ENCODE measurements around the gene SH3BGRL3. TPM values are rescaled to one million over a fixed set of nuclear protein-coding genes. Genes with fewer than 3 reads are reported as not detected.
"Not testable (repeated sequence)": the region's sequence is repeated elsewhere in the genome, so short reads cannot be mapped to it uniquely, and the experiment has no call there.

SH3BGRL3 gene
- polyA plus RNA-seq, 1 donor, result 44.5 TPM

DNA sequence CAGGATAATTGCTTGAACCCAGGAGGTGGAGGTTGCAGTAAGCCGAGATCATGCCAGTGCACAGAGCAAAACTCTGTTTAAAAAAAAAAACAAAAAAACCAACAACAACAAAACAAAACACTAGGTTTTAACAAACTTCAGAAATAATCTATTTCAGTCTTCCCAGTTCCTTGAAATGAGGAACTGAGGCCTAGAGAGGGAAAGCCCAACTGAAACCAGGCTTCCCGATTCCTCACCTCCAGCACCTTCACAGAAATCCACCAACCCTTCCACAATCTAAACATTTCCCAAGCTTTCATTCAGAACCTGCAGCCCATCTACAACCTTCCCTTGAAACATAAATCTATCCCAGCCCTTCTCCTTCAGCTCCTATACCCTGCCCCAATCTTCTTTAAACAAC lies 37.3 kb downstream of the SH3BGRL3 start:
- no peak for DNase-seq (ENCODE audit: low read depth)

DNA sequence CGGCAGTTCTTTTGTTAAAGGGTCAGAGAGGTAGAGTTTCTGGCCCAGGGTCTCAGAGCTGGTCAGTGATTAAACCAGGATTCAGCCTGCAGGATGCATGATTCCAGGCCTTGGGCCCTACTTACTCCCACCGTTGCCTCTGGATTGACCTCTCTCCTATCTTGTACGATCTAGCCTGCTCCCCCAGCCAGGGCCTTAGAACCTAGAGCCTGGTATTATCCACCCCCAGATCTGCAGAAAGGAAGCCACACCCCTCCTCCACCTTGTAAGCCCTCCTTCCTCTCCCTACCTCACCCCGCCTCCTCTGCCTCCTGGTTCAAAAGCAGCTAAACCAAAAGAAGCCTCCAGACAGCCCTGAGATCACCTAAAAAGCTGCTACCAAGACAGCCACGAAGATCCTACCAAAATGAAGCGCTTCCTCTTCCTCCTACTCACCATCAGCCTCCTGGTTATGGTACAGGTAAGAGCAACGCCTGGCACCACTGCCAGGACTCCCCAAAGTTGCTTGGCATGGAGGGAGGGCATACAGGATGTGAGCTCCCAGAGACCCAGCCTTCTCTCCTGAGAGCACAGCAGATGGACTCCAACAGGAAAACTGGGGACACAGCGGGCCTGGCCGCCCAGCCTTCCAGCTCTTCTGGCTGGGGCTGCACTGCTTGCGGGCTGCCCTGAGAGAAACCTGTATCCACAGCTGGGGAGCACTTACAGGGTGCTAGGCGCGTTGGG lies 37.9 kb downstream of the SH3BGRL3 start, which contains the start of gene CD52:
Gene CD52 (plus strand): TSS at position 347 of the 726 bp plus-strand sequence. CDS start 60 bp downstream, at position 407.
- DNase-seq (ENCODE audit: low read depth), result no peak

DNA sequence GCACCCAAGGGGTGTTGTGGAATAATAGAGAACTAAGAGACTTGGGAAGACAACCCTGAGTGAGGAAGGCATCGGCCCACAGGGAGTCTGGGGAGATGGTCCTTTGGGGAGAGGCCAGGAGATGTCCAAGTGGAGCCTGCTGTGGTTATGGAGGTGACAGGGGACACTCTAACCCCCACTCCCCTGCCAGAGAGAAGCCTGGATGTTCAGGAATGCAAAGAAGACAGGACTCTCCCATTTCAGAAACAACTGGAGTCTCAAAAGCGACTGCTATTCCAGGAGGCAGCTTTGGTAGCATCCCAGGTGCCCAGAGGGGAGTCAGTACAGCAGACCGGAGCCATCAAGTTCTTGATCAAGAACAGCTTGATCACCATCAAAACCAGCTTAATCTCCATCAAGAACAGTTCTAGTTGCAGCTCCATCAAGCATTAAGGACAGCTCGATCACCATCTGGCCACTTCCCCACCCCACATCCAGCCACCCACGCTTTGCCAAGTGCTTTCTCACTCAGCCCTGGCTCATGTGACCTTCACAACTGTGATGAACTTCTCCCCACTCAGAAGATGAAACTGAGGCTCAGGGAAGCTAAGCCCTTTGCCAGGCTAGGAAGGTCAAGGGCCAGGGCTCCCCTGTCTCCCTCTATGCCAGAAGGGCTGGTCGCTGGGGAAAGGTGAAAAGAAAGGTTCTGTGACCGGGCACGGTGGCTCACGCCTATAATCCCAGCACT lies 38.6 kb downstream of the SH3BGRL3 start:
- DNase-seq (ENCODE audit: low read depth), result no peak

DNA sequence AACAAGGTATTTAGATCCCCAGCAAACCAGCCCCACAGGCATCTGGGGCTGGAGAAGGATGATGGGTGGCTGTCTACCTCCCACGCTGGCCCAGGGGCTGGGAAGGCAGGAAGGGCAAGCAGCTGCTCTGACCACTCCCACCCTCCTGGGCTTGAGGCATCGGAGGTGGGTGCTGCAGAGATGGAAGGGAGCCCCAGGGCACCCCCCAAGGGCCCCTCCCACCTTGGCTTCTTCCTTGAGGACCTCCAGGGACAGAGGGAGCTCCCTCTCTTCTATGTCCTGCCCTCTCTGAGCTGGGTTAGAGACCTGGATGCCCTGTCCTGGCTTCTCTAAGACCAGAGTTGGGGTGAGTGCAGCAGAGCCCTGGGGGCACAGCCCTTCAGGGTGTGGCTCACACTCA lies 41.0 kb downstream of the SH3BGRL3 start:
- no peak for DNase-seq (ENCODE audit: low read depth)

DNA sequence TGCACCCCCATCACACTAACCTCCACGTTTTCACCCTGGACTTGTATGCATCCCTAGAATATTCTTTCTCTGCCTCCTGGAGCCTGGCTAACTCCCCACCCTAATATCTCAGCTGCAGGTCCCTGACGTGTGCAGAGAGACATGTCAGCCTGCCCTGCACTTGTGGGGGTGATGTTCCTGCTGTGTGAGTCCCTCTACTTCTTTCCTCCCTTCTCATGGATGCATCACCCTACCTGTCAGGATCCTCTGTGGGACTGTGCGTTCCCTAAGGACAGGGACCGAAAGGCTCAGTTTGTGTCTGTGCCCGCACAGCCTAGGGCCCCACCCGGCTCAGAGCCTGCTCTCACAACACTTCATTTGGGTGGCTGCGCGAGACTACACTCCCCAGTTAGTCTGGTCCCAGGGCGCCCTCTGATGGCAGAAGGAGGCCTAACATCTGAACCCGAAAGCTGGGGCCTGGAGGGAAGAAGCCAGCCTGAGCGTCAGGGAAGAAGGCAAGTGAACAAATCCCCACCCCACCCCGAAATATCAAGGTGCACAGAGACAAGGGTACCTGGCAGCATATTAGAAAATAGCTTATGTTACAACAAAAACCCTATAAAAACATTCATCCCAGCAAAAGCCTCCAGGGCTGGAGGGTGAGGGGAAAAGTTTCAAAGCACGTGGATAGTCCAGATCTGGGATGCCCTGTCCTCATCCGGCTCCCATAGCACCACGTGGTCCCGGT lies 41.6 kb downstream of the SH3BGRL3 start:
- DNase-seq (ENCODE audit: low read depth), result peak; percentile 40

DNA sequence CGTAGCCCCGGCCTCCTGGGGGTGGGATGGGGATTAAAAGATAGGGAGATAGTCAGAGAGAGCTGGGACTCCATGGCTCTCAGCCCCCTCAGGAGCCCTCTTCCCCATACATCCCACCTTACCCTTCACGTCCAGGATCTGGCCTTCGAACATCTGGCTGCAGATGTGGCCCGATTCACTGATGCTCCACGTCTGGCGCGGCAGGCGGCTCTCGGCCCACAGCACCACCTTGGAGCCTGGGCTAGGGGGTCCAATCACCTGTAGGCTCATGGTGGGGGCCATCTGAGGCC lies 42.1 kb downstream of the SH3BGRL3 start:
- no peak for DNase-seq (ENCODE audit: low read depth)

DNA sequence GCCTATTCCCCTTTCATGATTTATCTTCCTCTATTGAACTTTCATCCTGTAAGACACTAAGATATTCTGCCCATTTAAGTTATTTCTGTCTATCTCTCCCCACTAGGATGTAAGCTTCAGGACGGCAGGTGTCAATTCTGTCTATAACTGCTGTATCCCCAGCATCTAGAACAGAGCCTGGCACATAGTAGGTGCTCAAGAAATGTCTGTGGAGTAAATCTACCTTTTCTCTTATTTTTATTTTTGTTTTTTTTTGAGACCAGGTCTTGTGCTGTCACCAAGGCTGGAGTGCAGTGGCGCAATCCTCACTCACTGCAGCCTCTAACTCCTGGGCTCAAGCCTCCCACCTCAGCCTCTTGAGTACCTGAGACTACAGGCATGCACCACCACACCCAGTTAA lies 43.5 kb downstream of the SH3BGRL3 start:
- DNase-seq (ENCODE audit: low read depth), result no peak

DNA sequence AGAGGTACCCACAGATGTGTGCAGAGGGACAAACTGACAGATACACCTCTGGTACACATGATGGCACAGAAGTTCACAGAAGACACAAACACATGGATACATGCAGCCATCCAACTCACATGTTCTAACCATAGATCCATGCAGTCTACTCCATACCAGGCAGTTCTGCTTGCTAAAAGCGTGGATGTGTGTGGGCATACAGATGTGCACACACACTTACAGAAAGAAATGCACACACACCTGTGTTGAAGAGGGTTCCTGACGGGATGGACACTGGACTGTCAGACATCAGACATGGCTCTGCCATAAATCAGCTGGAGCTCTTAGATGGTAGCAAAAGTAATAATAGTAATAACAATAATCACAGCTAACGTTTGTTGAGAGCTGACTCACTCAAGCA lies 44.7 kb downstream of the SH3BGRL3 start:
- no peak for DNase-seq (ENCODE audit: low read depth)

DNA sequence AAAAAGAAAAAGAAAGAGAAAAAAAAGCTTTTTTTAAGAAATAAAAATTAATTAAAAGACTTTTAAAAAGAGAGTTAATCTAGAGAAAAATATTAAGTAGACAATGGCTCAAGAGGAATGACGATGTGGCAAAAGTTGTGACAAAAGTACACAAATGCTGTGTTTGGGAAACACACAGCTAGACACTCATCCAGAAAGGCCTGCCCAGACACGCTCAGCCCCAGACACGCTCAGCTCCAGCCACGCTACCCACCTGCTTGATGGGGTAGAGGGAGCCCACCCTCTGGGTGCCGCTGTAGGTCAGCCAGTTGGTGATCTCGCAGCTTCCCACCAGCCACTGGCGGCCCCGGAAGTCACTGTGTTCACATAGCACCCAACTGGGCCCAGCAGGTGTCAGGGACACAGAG lies 48.1 kb downstream of the SH3BGRL3 start:
- DNase-seq (ENCODE audit: low read depth), result no peak

DNA sequence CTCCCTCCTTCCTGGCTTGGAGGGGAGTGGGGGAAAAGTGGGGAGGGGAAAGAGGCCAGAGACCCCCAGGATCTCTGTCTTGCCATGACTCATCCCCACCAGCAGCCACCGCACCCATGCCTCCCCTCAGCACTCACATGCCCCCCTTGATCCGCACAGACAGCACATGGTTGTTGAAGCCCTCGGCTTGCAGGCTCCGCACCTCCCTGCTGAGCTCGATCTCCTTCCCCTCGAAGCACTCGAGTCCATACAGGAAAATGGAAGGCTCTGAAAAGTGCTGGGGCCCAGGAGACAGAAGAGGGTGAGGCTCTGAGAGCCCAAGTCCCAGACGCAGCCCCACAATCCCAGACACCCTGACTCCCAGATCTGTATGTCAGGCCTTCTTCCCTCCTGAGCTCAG lies 48.7 kb downstream of the SH3BGRL3 start:
- no peak for DNase-seq (ENCODE audit: low read depth)

DNA sequence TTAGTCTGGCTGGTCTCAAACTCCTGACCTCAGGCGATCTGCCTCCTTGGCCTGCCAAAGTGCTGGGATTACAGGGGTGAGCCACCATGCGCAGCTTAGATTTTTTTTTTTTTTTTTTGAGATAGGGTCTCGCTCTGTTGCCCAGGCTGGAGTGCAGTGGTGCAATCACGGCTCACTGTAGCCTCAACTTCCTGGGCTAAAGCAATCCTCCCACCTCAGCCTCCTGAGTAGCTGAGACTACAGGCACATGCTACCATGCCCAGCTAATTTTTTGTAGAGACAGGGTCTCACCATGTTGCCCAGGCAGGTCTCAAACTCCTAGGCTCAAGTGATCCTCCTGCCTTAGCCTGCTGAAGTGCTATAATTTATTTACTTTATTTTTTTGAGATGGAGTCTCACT lies 49.5 kb downstream of the SH3BGRL3 start:
- not testable (repeated sequence) for DNase-seq (ENCODE audit: low read depth)

DNA sequence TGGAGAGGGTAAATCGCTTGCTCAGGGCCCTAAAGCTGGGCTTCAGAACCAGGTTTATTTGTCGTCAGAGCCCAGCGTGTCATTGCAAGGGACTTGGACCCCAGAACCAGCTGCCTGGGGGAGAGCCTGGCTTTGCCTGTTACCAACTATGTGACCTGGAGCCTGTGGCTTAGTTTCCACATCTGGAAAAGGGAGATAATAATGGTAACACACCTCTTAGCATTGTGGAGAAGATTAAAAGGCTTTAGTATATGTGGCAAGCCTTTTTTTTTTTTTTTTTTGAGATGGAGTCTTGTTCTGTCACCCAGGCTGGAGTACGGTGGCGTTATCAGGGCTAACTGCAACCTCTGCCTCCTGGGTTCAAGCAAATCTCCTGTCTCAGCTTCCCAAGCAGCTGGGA lies 50.4 kb downstream of the SH3BGRL3 start:
- no peak for DNase-seq (ENCODE audit: low read depth)

Other genes with a start within 250 kb of the SH3BGRL3 start
- gene SLC30A2, start 234.0 kb upstream of the SH3BGRL3 start, polyA plus RNA-seq (ENCODE audit: insufficient read length), result 1.00 TPM
- gene TRIM63, start 212.5 kb upstream of the SH3BGRL3 start, polyA plus RNA-seq (ENCODE audit: insufficient read length), result 47.4 TPM
- gene PDIK1L, start 168.3 kb upstream of the SH3BGRL3 start, polyA plus RNA-seq (ENCODE audit: insufficient read length), result 6.0 TPM
- gene FAM110D, start 121.0 kb upstream of the SH3BGRL3 start, polyA plus RNA-seq (ENCODE audit: insufficient read length), result 0.76 TPM
- not detected for gene C1orf232, start 111.1 kb upstream of the SH3BGRL3 start, polyA plus RNA-seq (ENCODE audit: insufficient read length)
- gene ZNF593, start 110.2 kb upstream of the SH3BGRL3 start, polyA plus RNA-seq (ENCODE audit: insufficient read length), result 21.5 TPM
- gene ZNF593OS, start 108.3 kb upstream of the SH3BGRL3 start, polyA plus RNA-seq (ENCODE audit: insufficient read length), result 1.5 TPM
- 4.2 TPM for gene CNKSR1, start 102.6 kb upstream of the SH3BGRL3 start, polyA plus RNA-seq (ENCODE audit: insufficient read length)
- gene CATSPER4, start 89.5 kb upstream of the SH3BGRL3 start, polyA plus RNA-seq (ENCODE audit: insufficient read length), result not detected
- gene CEP85, start 45.9 kb upstream of the SH3BGRL3 start, polyA plus RNA-seq (ENCODE audit: insufficient read length), result 23.6 TPM
- 8.2 TPM for gene UBXN11, start 26.6 kb downstream of the SH3BGRL3 start, polyA plus RNA-seq (ENCODE audit: insufficient read length)
- 1.3 TPM for gene CD52, start 37.9 kb downstream of the SH3BGRL3 start, polyA plus RNA-seq (ENCODE audit: insufficient read length)
- not detected for gene CRYBG2, start 74.0 kb downstream of the SH3BGRL3 start, polyA plus RNA-seq (ENCODE audit: insufficient read length)
- not detected for gene ZNF683, start 92.7 kb downstream of the SH3BGRL3 start, polyA plus RNA-seq (ENCODE audit: insufficient read length)
- gene LIN28A, start 130.7 kb downstream of the SH3BGRL3 start, polyA plus RNA-seq (ENCODE audit: insufficient read length), result not detected
- gene DHDDS, start 152.2 kb downstream of the SH3BGRL3 start, polyA plus RNA-seq (ENCODE audit: insufficient read length), result 19.8 TPM
- 531 TPM for gene HMGN2, start 192.4 kb downstream of the SH3BGRL3 start, polyA plus RNA-seq (ENCODE audit: insufficient read length)
- gene RPS6KA1, start 249.7 kb downstream of the SH3BGRL3 start, polyA plus RNA-seq (ENCODE audit: insufficient read length), result 5.9 TPM

Measured in forelimb muscle (tissue), 1 donor.